Karpas-422 (cell line): ENCODE results near the gene SIAH3. TPM values are rescaled to one million over a fixed set of nuclear protein-coding genes. Genes with fewer than 3 reads are reported as not detected.

Experiments used
- DNase-seq: peaks from one replicate; pipeline ENCODE4 v3.0.0-alpha.2; 2015
- H2AFZ ChIP-seq: fragments of 200-600 bp; sonication (generic); 2 replicates; pipeline ENCODE4 v1.6.1; 2014; ENCODE audit warnings: antibody characterized with exemption, low read length, mixed read lengths
- H3K27ac ChIP-seq: fragments of 200-600 bp; sonication (generic); 2 replicates; pipeline ENCODE4 v1.5.1; 2014; ENCODE audit warnings: mild to moderate bottlenecking, low read length, moderate library complexity
- H3K27me3 ChIP-seq: fragments of 200-600 bp; sonication (generic); 2 replicates; pipeline ENCODE4 v1.6.1; 2014; ENCODE audit warnings: low read length, mixed read lengths
- H3K36me3 ChIP-seq: fragments of 200-600 bp; sonication (generic); 2 replicates; pipeline ENCODE4 v1.6.1; 2014; ENCODE audit warnings: low read length, mixed read lengths; ENCODE audit not compliant: insufficient read depth
- H3K4me1 ChIP-seq: fragments of 200-600 bp; sonication (generic); 2 replicates; pipeline ENCODE4 v1.6.1; 2014; ENCODE audit warnings: mild to moderate bottlenecking, low read length, mixed read lengths
- H3K4me2 ChIP-seq: fragments of 200-600 bp; sonication (generic); 2 replicates; pipeline ENCODE4 v1.6.1; 2014; ENCODE audit warnings: low read length, low read depth, mild to moderate bottlenecking; ENCODE audit not compliant: poor library complexity, severe bottlenecking
- H3K4me3 ChIP-seq: fragments of 200-600 bp; sonication (generic); 2 replicates; pipeline ENCODE4 v1.5.1; 2014; ENCODE audit warnings: mild to moderate bottlenecking, antibody characterized with exemption, low read length, mixed read lengths
- H3K79me2 ChIP-seq: fragments of 200-600 bp; sonication (generic); 2 replicates; pipeline ENCODE4 v1.6.1; 2014; ENCODE audit warnings: mild to moderate bottlenecking, low read length, mixed read lengths
- H3K9ac ChIP-seq: fragments of 200-600 bp; sonication (generic); 2 replicates; pipeline ENCODE4 v1.6.0; 2014; ENCODE audit warnings: low read length
- H3K9me2 ChIP-seq: fragments of 200-600 bp; sonication (generic), shearing (Covaris generic); replicated peaks from 2 replicates; pipeline ENCODE4 v1.6.0; 2014; ENCODE audit warnings: mild to moderate bottlenecking, low read length, moderate library complexity; ENCODE audit not compliant: insufficient read depth
- H3K9me3 ChIP-seq: fragments of 300-700, 200-600 bp; sonication (generic); 2 replicates; pipeline ENCODE4 v1.6.1; 2014; ENCODE audit warnings: low read length, mixed read lengths
- H4K20me1 ChIP-seq: fragments of 200-600 bp; sonication (generic); 2 replicates; pipeline ENCODE4 v1.6.1; 2014; ENCODE audit warnings: mild to moderate bottlenecking, antibody characterized with exemption, low read length, low read depth; ENCODE audit not compliant: insufficient read depth
- total RNA-seq: library from RNA; depleted of rRNA; stranded (reverse); fragments of >200 nt; shearing (Covaris generic); gene quantifications from 2 replicates; pipeline ENCODE4 v1.2.3, GENCODE V29; 2014; ENCODE audit warnings: low replicate concordance

The SIAH3 gene
- total RNA-seq, 1 experiment from 2014 or later, result not detected

GRCh38 chr13:45811891-45812694 lies 39.5 kb downstream of the SIAH3 start:
- no peak overlapping the region for H2AFZ ChIP-seq
- H3K9me2 ChIP-seq, result no peaks in the 10 kb centered on the region
- H3K79me2 ChIP-seq, result no peaks in the 10 kb centered on the region

GRCh38 chr13:45809801-45810394 lies 41.7 kb downstream of the SIAH3 start:
- Histone ChIP-seq H3K36me3 (no peaks in the 10 kb centered on the region), H3K4me2 (no peak overlapping the region), H4K20me1 (no peaks in the 10 kb centered on the region), H3K27me3 (no peaks in the 10 kb centered on the region), H3K4me1 (no peaks in the 10 kb centered on the region), H3K9me3 (no peaks in the 10 kb centered on the region), H3K9me2 (no peaks in the 10 kb centered on the region), H3K4me3 (no peak overlapping the region), H3K79me2 (no peaks in the 10 kb centered on the region), H3K27ac (no peak overlapping the region), H3K9ac (no peak overlapping the region), H2AFZ (no peak overlapping the region)
- DNase-seq, result no peak

More at GRCh38 chr13:45811891-45812694, 39.5 kb downstream of the SIAH3 start:
- no peaks in the 10 kb centered on the region for H3K4me1 ChIP-seq
- H3K4me3 ChIP-seq, result no peak overlapping the region
- H4K20me1 ChIP-seq, result no peaks in the 10 kb centered on the region
- no peak for DNase-seq
- H3K9ac ChIP-seq, result no peak overlapping the region
- H3K4me2 ChIP-seq, result no peak overlapping the region
- H3K36me3 ChIP-seq, result no peaks in the 10 kb centered on the region
- H3K27ac ChIP-seq, result no peak overlapping the region
- H3K27me3 ChIP-seq, result no peaks in the 10 kb centered on the region
- H3K9me3 ChIP-seq, result no peaks in the 10 kb centered on the region

GRCh38 chr13:45808925-45809324 lies 42.6 kb downstream of the SIAH3 start:
- H3K27me3 ChIP-seq, result no peaks in the 10 kb centered on the region
- DNase-seq, result no peak
- H3K4me3 ChIP-seq, result no peak overlapping the region
- H3K36me3 ChIP-seq, result no peaks in the 10 kb centered on the region
- H3K9me2 ChIP-seq, result no peaks in the 10 kb centered on the region
- H3K9me3 ChIP-seq, result no peaks in the 10 kb centered on the region
- no peaks in the 10 kb centered on the region for H4K20me1 ChIP-seq
- H3K4me2 ChIP-seq, result no peak overlapping the region
- H3K4me1 ChIP-seq, result no peaks in the 10 kb centered on the region
- H3K9ac ChIP-seq, result no peak overlapping the region
- H3K27ac ChIP-seq, result no peak overlapping the region
- no peaks in the 10 kb centered on the region for H3K79me2 ChIP-seq
- no peak overlapping the region for H2AFZ ChIP-seq

GRCh38 chr13:45807520-45808099 lies 43.9 kb downstream of the SIAH3 start:
- Histone ChIP-seq H3K4me3 (no peak overlapping the region), H3K9ac (no peak overlapping the region), H3K27ac (no peak overlapping the region), H2AFZ (no peak overlapping the region), H3K4me2 (no peak overlapping the region), H3K9me3 (no peaks in the 10 kb centered on the region), H3K79me2 (no peaks in the 10 kb centered on the region), H3K36me3 (no peaks in the 10 kb centered on the region), H4K20me1 (no peaks in the 10 kb centered on the region), H3K27me3 (no peaks in the 10 kb centered on the region), H3K4me1 (no peaks in the 10 kb centered on the region), H3K9me2 (no peaks in the 10 kb centered on the region)
- peak; percentile 57 for DNase-seq

GRCh38 chr13:45800485-45800884 lies 51.1 kb downstream of the SIAH3 start:
- H2AFZ ChIP-seq, result no peak overlapping the region
- no peaks in the 10 kb centered on the region for H3K27me3 ChIP-seq
- H3K79me2 ChIP-seq, result no peaks in the 10 kb centered on the region
- H3K9ac ChIP-seq, result no peak overlapping the region
- H3K36me3 ChIP-seq, result no peaks in the 10 kb centered on the region
- no peaks in the 10 kb centered on the region for H4K20me1 ChIP-seq
- no peaks in the 10 kb centered on the region for H3K9me3 ChIP-seq
- H3K9me2 ChIP-seq, result no peaks in the 10 kb centered on the region
- H3K4me3 ChIP-seq, result no peak overlapping the region
- no peaks in the 10 kb centered on the region for H3K4me1 ChIP-seq
- DNase-seq, result no peak
- H3K4me2 ChIP-seq, result no peak overlapping the region
- H3K27ac ChIP-seq, result no peak overlapping the region

- Histone ChIP-seq H3K9me3 (no peaks in the 10 kb centered on the region), H3K36me3 (no peaks in the 10 kb centered on the region), H3K4me2 (no peak overlapping the region), H3K4me1 (no peaks in the 10 kb centered on the region), H3K27me3 (no peaks in the 10 kb centered on the region), H3K79me2 (no peaks in the 10 kb centered on the region), H3K9ac (no peak overlapping the region), H3K9me2 (no peaks in the 10 kb centered on the region), H3K4me3 (no peak overlapping the region), H3K27ac (no peak overlapping the region), H4K20me1 (no peaks in the 10 kb centered on the region), H2AFZ (no peak overlapping the region)
- DNase-seq, result no peak
Observed at GRCh38 chr13:45799451-45799850, 52.1 kb downstream of the SIAH3 start.

- no peak for DNase-seq
- Histone ChIP-seq H3K4me1 (no peaks in the 10 kb centered on the region), H2AFZ (no peak overlapping the region), H4K20me1 (no peaks in the 10 kb centered on the region), H3K36me3 (no peaks in the 10 kb centered on the region), H3K27me3 (no peaks in the 10 kb centered on the region), H3K9ac (no peak overlapping the region), H3K4me3 (no peak overlapping the region), H3K79me2 (no peaks in the 10 kb centered on the region), H3K9me2 (no peaks in the 10 kb centered on the region), H3K27ac (no peak overlapping the region), H3K4me2 (no peak overlapping the region), H3K9me3 (no peaks in the 10 kb centered on the region)
Observed at GRCh38 chr13:45798851-45799250, 52.7 kb downstream of the SIAH3 start.

- Histone ChIP-seq H3K9ac (no peak overlapping the region), H3K9me2 (no peaks in the 10 kb centered on the region), H3K4me3 (no peak overlapping the region), H3K36me3 (no peaks in the 10 kb centered on the region), H3K9me3 (no peaks in the 10 kb centered on the region), H3K27ac (no peak overlapping the region), H3K4me2 (no peak overlapping the region), H3K4me1 (peaks cover 3% of the 10 kb centered on the region; the same call in 1 of the 2 replicates), H4K20me1 (no peaks in the 10 kb centered on the region), H2AFZ (no peak overlapping the region), H3K79me2 (no peaks in the 10 kb centered on the region), H3K27me3 (no peaks in the 10 kb centered on the region)
- DNase-seq, result no peak
Observed at GRCh38 chr13:45796426-45797235, 54.9 kb downstream of the SIAH3 start.
